SK-N-SH (cell line): Measurements from ENCODE around the gene TRAIP. TPM values are rescaled to one million over a fixed set of nuclear protein-coding genes. Genes with fewer than 3 reads are reported as not detected.

Experiments
- CTCF ChIA-PET: fragments of 300-600, 350-600 bp; formaldehyde crosslinking; extraction: SDS; loops from one replicate; lab custom pipeline; 2021; lab: Yijun Ruan, JAX
- POLR2A ChIA-PET: fragments of 350-600 bp; sonication (Branson Sonifier 250); formaldehyde crosslinking; extraction: SDS; loops from one replicate; lab custom pipeline; 2020; ENCODE audit warnings: antibody characterized with exemption, inconsistent platforms; lab: Yijun Ruan, JAX
- DNase-seq: peaks from one replicate; pipeline ENCODE4 v3.0.0; 2012
- H2AFZ ChIP-seq: fragments of 200-600 bp; sonication (generic); 2 replicates; pipeline ENCODE4 v1.8.1; 2016; ENCODE audit warnings: antibody characterized with exemption, mild to moderate bottlenecking, low read depth
- H3F3A ChIP-seq: fragments of 200-600 bp; sonication (generic); replicated peaks from 2 replicates; pipeline ENCODE3; 2016; ENCODE audit warnings: antibody characterized with exemption, mild to moderate bottlenecking; ENCODE audit not compliant: insufficient read depth
- H3K27ac ChIP-seq, 2 experiments: fragments of 200-500 bp in 1 of 2; fragments of 200-600 bp in 1 of 2; sonication (Bioruptor generic) in 1 of 2; sonication (generic), shearing (Covaris generic) in 1 of 2; 2 replicates each; pipeline versions ENCODE4 v1.5.1 to v1.6.1; 2014 to 2016; ENCODE audit warnings: low read depth in 2 of 2, inconsistent platforms in 1 of 2, low read length in 1 of 2, mild to moderate bottlenecking in 1 of 2, mixed read lengths in 1 of 2
- H3K27me3 ChIP-seq: fragments of 200-600 bp; sonication (generic), shearing (Covaris generic); 2 replicates; pipeline ENCODE4 v1.6.1; 2016; ENCODE audit warnings: mixed run types; ENCODE audit not compliant: insufficient read depth
- H3K36me3 ChIP-seq, 2 experiments: fragments of 200-500 bp in 1 of 2; fragments of 200-600 bp in 1 of 2; sonication (Bioruptor generic) in 1 of 2; sonication (generic) in 1 of 2; replicated peaks in 1 of 2; 2 replicates each; pipeline versions ENCODE3 to v1.5.1; 2014 to 2016; ENCODE audit warnings: low read length in 1 of 2, mild to moderate bottlenecking in 1 of 2; ENCODE audit not compliant: insufficient read depth in 2 of 2, control insufficient read depth in 1 of 2
- H3K4me1 ChIP-seq, 2 experiments: fragments of 200-500 bp in 1 of 2; fragments of 200-600 bp in 1 of 2; sonication (Bioruptor generic) in 1 of 2; sonication (generic), shearing (Covaris generic) in 1 of 2; 2 replicates each; pipeline versions ENCODE4 v1.5.1 to v1.6.1; 2014 to 2016; ENCODE audit warnings: low read depth in 1 of 2, low read length in 1 of 2, mixed run types in 1 of 2; ENCODE audit not compliant: insufficient read depth in 2 of 2, control insufficient read depth in 1 of 2
- H3K4me2 ChIP-seq: fragments of 200-600 bp; sonication (generic), shearing (Covaris generic); 2 replicates; pipeline ENCODE4 v1.6.1; 2017; ENCODE audit warnings: mixed run types
- H3K4me3 ChIP-seq, 2 experiments: fragments of 200-500 bp in 1 of 2; fragments of 200-600 bp in 1 of 2; sonication (Bioruptor generic) in 1 of 2; sonication (generic), shearing (Covaris generic) in 1 of 2; 2 replicates each; pipeline versions ENCODE4 v1.5.1 to v1.8.1; 2014 to 2016; ENCODE audit warnings: low read depth in 2 of 2, inconsistent platforms in 1 of 2, low read length in 1 of 2, mild to moderate bottlenecking in 1 of 2, mixed read lengths in 1 of 2, moderate library complexity in 1 of 2
- H3K79me2 ChIP-seq: fragments of 200-600 bp; sonication (generic); 2 replicates; pipeline ENCODE4 v1.8.1; 2017; ENCODE audit warnings: mild to moderate bottlenecking; ENCODE audit not compliant: insufficient read depth
- H3K9ac ChIP-seq: fragments of 200-600 bp; sonication (generic); 2 replicates; pipeline ENCODE4 v1.6.1; 2017; ENCODE audit warnings: mixed run types
- H3K9me2 ChIP-seq: fragments of 200-600 bp; sonication (generic); 2 replicates; pipeline ENCODE4 v1.6.1; 2017; ENCODE audit warnings: mixed run types
- H3K9me3 ChIP-seq: fragments of 200-600 bp; sonication (generic); 2 replicates; pipeline ENCODE4 v1.6.1; 2017; ENCODE audit warnings: mixed run types, mild to moderate bottlenecking, moderate library complexity
- H4K20me1 ChIP-seq: fragments of 200-600 bp; sonication (generic); 2 replicates; pipeline ENCODE4 v1.6.1; 2017; ENCODE audit warnings: mild to moderate bottlenecking, mixed run types; ENCODE audit not compliant: insufficient read depth
- CHD2 ChIP-seq: fragments of 150-350 bp; IDR thresholded peaks from 2 replicates; pipeline ENCODE4 v1.6.1; 2018; ENCODE audit warnings: low read length; ENCODE audit not compliant: partially characterized antibody
- ELF1 ChIP-seq: IDR thresholded peaks from 2 replicates; pipeline ENCODE4 v1.4.0; 2012
- EZH2phosphoT487 ChIP-seq: fragments of 200-600 bp; sonication (generic); IDR thresholded peaks from 2 replicates; pipeline ENCODE4 v1.6.1; 2017; ENCODE audit warnings: low read depth, mixed run types, mild to moderate bottlenecking, antibody characterized with exemption, moderate library complexity, borderline replicate concordance
- FOXJ3 ChIP-seq: sonication (generic); formaldehyde crosslinking; IDR thresholded peaks from 2 replicates; pipeline ENCODE4 v1.5.1; 2020; ENCODE audit warnings: mild to moderate bottlenecking, missing genetic modification reagents
- FOXM1 ChIP-seq: IDR thresholded peaks from 2 replicates; pipeline ENCODE4 v1.4.0; 2012; ENCODE audit warnings: low read depth, mild to moderate bottlenecking
- GABPA ChIP-seq: IDR thresholded peaks from 2 replicates; pipeline ENCODE4 v1.4.0; 2012; ENCODE audit warnings: low read depth, mild to moderate bottlenecking
- MXI1 ChIP-seq: IDR thresholded peaks from 2 replicates; pipeline ENCODE4 v1.6.1; 2012; ENCODE audit warnings: mild to moderate bottlenecking, low read depth, low read length, improper control_type of control experiment
- NFIC ChIP-seq: IDR thresholded peaks from 2 replicates; pipeline ENCODE4 v1.4.0; 2012; ENCODE audit warnings: borderline replicate concordance
- RAD21 ChIP-seq: IDR thresholded peaks from 2 replicates; pipeline ENCODE4 v1.6.1; 2012; ENCODE audit warnings: mild to moderate bottlenecking, low read length
- RFX5 ChIP-seq: IDR thresholded peaks from 2 replicates; pipeline ENCODE4 v1.6.1; 2012; ENCODE audit warnings: mild to moderate bottlenecking, improper control_type of control experiment, low read length
- SIN3A ChIP-seq: IDR thresholded peaks from 2 replicates; pipeline ENCODE4 v1.6.1; 2012; ENCODE audit warnings: low read depth, mild to moderate bottlenecking, low read length, moderate library complexity, borderline replicate concordance
- TCF12 ChIP-seq: IDR thresholded peaks from 2 replicates; pipeline ENCODE4 v1.4.0; 2012
- TEAD4 ChIP-seq: IDR thresholded peaks from 2 replicates; pipeline ENCODE4 v1.4.0; 2012; ENCODE audit warnings: mild to moderate bottlenecking, borderline replicate concordance; ENCODE audit not compliant: insufficient read depth
- WGBS: methylation state at CpG from one replicate; pipeline ENCODE4 v1.1.6; 2017; ENCODE audit warnings: low lambda C conversion rate; 5-methylcytosine and 5-hydroxymethylcytosine counted together
- polyA plus RNA-seq, 3 experiments: library from polyadenylated mRNA; depleted of rRNA; stranded (reverse); fragments of >200 nt; gene quantifications; 2 replicates each; pipeline ENCODE4 v1.2.3, GENCODE V29; 2012
- TF ChIP-seq, protein P1 (sequence below): fragments of 150-350 bp; IDR thresholded peaks from 2 replicates; pipeline ENCODE4 v1.6.1; 2017; ENCODE audit warnings: antibody characterized with exemption, low read length, low read depth, borderline replicate concordance
- TF ChIP-seq, protein P2 (sequence below): IDR thresholded peaks from 2 replicates; pipeline ENCODE4; 2012

TRAIP gene
- polyA plus RNA-seq, 1 of the 3 experiments (the other 2 are of a cell fraction) = 8.1 TPM

DNA sequence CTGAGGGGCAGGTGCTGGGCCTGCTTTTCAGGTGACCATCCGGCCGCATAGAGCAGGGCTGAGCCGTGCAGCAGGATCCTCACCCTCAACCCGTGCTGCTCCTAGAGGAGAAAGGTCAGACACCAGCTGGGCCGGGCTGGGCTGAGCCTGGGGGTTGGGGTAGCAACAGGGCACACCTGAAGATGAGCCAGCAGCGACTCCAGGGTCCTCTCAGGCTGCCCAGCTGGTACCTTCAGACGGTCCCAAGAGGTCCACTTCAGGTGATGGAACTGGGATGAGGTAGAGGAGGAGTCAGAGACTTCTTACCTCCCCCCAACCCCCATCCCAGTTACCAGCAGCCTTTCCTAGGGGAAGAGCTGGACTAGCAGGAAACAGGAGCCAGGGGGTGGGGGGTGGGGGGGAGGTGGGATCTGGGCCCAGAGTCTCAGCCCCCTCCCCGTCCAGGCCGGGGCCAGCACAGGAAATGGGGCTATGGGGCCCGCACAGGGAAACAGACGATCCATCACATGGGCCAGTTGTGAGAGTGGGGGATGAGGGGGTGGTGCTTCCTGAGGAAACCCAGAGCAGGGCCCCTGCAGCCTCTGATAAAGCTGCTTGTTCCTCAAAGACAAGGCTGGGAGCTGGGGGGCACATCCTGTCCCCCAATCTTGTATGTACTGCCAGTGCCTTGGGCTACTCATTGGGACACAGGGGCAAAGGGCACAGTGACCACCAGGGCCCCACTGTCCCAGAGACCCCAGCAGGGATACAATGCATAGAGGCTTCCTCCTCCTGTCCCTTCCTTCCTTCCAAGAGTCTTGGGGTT is 50.3 kb downstream of the TRAIP start:
- Histone ChIP-seq H3K79me2 (no peaks in the 10 kb centered on the region), H3K27me3 (no peaks in the 10 kb centered on the region), H3K9me2 (no peaks in the 10 kb centered on the region), H3K9ac (no peak overlapping the region), H3K4me2 (peak overlapping the region; percentile 50; the same call in 1 of the 2 replicates), H4K20me1 (no peaks in the 10 kb centered on the region), H3K9me3 (no peaks in the 10 kb centered on the region), H2AFZ (no peak overlapping the region), H3K36me3 (no peaks in the 10 kb centered on the region), H3K4me1 (peaks cover 16 to 64% of the 10 kb centered on the region in 2 experiments), H3F3A (no peaks in the 10 kb centered on the region), H3K27ac (peak overlapping the region in 1 of 2 experiments; percentile 98; a peak in 2 of 4 replicates), H3K4me3 (no peak overlapping the region)
- no peak for TF ChIP-seq EZH2phosphoT487
- WGBS = 50% methylated on average over 1 of the region's 11 CpGs
- ChIA-PET POLR2A (interaction anchor here (1.2 to 5.0 kb wide), 3 partner anchors 15 to 134 kb away, joined by 6 to 37 read pairs (median 6); partner anchors contain the start of gene RBM6), CTCF (interaction anchor here (0.9 to 17.6 kb wide), 6 partner anchors 12 to 102 kb away, joined by 3 to 386 read pairs (median 4); no protein-coding TSS in a partner anchor)
- peak; percentile 67 for DNase-seq

DNA sequence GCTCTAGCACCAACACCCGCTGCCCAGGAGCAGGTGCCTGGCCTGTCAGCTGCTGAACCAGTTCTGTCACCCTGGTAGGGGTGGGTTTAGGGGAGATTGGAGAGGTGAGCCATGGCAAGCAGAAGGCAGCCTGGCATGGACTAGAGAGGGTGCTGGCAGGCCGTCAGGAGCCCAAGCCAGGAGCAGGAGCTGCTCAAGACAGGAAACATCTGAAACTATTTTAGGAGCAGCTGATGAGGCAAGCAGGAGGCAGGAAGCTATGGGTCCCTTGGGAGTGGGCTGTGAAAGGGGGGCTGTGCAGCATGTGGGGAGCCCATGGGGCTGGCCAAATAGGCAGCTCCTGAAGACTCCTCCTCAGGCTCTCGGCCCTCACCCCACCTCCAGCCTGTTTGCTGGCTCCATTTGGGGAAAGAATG is 51.0 kb downstream of the TRAIP start:
- Histone ChIP-seq H3K36me3 (no peaks in the 10 kb centered on the region), H3K4me3 (no peak overlapping the region), H2AFZ (no peak overlapping the region), H3F3A (no peaks in the 10 kb centered on the region), H3K9me2 (no peaks in the 10 kb centered on the region), H3K9ac (no peak overlapping the region), H3K4me2 (peak overlapping the region; percentile 95; the same call in 1 of the 2 replicates), H3K79me2 (no peaks in the 10 kb centered on the region), H4K20me1 (no peaks in the 10 kb centered on the region), H3K27me3 (no peaks in the 10 kb centered on the region), H3K27ac (peak overlapping the region in 1 of 2 experiments; percentile 98; a peak in 2 of 4 replicates), H3K4me1 (peaks cover 16 to 64% of the 10 kb centered on the region in 2 experiments), H3K9me3 (no peaks in the 10 kb centered on the region)
- WGBS = 66% methylated on average over 3 of the region's 3 CpGs
- CTCF ChIA-PET = interaction anchor here (1.0 to 17.6 kb wide), 5 partner anchors 13 to 102 kb away, joined by 3 to 386 read pairs (median 3); no protein-coding TSS in a partner anchor
- POLR2A ChIA-PET = interaction anchor here (0.6 to 5.0 kb wide), 5 partner anchors 19 to 135 kb away, joined by 3 to 37 read pairs (median 4); partner anchors contain the start of gene RBM6
- TF ChIP-seq TCF12 (peak; percentile 72), MXI1 (0 out of 2 replicates have a peak, but pooled peaks have one; percentile 17), RAD21 (no peak), FOXM1 (no peak)
- DNase-seq = peak; percentile 55

DNA sequence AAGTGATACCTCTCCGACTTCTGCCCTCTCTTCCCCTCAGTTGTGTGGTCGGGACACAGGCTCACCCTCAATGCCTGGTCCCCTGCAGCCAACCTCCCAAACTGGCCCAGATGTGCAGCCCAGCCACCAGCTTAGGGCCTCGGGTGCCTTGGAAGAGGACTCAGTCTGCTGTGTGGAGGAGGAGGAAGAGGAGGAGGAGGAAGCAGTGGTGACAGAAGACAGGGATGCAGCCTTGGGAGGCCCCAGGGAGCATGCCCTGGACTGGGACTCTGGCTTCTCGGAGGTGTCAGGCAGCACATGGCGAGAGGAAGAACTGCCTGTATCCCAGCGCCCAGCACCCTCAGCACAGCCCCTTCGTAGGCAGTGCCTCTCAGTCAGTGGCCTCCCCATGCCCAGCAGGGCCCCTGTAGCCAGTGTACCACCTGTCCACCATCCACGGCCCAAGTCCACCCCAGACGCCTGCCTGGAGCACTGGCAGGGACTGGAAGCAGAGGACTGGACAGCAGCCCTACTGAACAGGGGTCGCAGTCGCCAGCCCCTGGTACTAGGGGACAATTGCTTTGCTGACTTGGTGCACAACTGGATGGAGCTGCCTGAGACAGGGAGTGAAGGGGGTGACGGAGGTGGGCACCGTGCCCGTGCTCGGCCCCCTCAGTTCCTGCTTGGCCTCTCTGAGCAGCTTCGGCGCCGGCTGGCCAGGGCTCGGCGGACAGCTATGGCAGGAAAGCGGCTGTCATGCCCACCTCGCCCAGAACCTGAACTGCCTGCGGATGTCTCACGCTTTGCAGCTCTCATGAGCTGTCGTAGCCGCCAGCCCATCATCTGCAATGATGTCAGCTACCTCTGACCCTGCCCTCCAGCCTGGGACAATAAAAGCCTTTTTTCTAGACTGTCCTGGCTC is 52.0 kb downstream of the TRAIP start:
- Histone ChIP-seq H3K4me3 (peak overlapping the region; percentile 83 to 94; a peak in 3 of 4 replicates), H2AFZ (no peak overlapping the region), H3K4me1 (peaks cover 16 to 58% of the 10 kb centered on the region in 2 experiments), H3K9me2 (no peaks in the 10 kb centered on the region), H3K79me2 (no peaks in the 10 kb centered on the region), H3K4me2 (peak overlapping the region; percentile 95), H3K9ac (no peak overlapping the region), H3K27me3 (no peaks in the 10 kb centered on the region), H4K20me1 (no peaks in the 10 kb centered on the region), H3K36me3 (no peaks in the 10 kb centered on the region), H3F3A (no peaks in the 10 kb centered on the region), H3K9me3 (no peaks in the 10 kb centered on the region), H3K27ac (peak overlapping the region in 1 of 2 experiments; percentile 98; a peak in 2 of 4 replicates)
- WGBS = 88% methylated on average over 9 of the region's 26 CpGs
- TF ChIP-seq FOXM1 (no peak), NFIC (no peak), RFX5 (no peak), CHD2 (no peak), GABPA (no peak), SIN3A (no peak), TEAD4 (no peak), FOXJ3 (CRISPR knock-in tag) (no peak), ELF1 (no peak)
- TF ChIP-seq, protein P1, sequence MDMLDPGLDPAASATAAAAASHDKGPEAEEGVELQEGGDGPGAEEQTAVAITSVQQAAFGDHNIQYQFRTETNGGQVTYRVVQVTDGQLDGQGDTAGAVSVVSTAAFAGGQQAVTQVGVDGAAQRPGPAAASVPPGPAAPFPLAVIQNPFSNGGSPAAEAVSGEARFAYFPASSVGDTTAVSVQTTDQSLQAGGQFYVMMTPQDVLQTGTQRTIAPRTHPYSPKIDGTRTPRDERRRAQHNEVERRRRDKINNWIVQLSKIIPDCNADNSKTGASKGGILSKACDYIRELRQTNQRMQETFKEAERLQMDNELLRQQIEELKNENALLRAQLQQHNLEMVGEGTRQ = no peak
- TF ChIP-seq, protein P2, sequence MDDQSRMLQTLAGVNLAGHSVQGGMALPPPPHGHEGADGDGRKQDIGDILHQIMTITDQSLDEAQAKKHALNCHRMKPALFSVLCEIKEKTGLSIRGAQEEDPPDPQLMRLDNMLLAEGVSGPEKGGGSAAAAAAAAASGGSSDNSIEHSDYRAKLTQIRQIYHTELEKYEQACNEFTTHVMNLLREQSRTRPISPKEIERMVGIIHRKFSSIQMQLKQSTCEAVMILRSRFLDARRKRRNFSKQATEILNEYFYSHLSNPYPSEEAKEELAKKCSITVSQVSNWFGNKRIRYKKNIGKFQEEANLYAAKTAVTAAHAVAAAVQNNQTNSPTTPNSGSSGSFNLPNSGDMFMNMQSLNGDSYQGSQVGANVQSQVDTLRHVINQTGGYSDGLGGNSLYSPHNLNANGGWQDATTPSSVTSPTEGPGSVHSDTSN = no peak
- DNase-seq = no peak
- CTCF ChIA-PET = interaction anchor here (0.8 to 17.6 kb wide), 17 partner anchors 7 to 285 kb away, joined by 3 to 386 read pairs (median 6); partner anchors contain the start of genes CAMKV, IP6K1 and RBM6
- POLR2A ChIA-PET = interaction anchor here (1.0 to 5.0 kb wide), 4 partner anchors 22 to 136 kb away, joined by 3 to 37 read pairs (median 8); partner anchors contain the start of gene RBM6
